ENCODE data around the gene RSF1. TPM values are rescaled to one million over a fixed set of nuclear protein-coding genes. Genes with fewer than 3 reads are reported as not detected.
A peak's percentile ranks its signal among the peaks of the same experiment; 100 is the strongest.

The RSF1 gene
- total and polyA plus RNA-seq, 8 donors = 5.6 to 34.3 (median 22.9) TPM

DNA sequence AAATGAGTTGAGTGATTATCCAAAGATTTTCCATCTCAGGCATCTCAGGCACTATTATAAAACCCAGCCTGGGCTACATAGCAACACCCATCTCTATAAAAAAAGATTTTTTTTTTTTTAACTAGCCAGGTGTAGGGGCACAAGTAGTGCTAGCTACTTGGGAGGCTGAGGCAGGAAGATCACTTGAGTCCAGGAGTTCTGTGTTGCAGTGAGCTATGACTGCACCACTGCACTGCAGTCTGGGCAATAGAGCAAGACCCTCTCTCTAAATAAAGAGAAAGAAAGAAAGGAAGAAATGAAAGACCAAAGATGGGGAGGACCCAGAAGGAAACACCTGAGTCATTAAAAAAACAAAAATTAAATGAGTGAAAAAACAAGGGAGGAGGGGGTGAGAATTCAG is 14.1 kb downstream of the RSF1 start:
- no peak for FAIRE-seq

DNA sequence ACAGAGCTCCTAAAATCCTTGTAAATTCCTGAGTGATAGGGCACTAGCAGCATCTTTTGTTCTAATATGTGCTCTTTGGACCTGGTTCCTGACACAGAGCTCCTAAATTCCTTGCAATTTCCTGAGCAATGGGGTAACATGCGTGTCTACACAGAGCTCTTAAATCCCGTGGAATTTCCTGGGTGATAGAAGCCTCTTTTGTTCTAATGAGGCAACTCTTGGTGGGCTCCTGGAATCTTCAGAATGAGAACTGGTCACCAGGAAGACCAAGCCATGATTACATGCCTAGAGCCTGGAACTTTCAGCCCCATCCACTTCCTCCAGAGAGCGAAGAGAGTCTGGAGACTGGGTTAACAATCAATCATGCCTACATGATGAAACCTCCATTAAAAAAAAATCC is 19.0 kb downstream of the RSF1 start:
- DNase-seq = no peak
- no peaks in the 10 kb centered on the region for H3K36me3 ChIP-seq
- H3K27me3 ChIP-seq = no peaks in the 10 kb centered on the region
- WGBS, 2 donors = 79 to 86% methylated on average over 3 of the region's 3 CpGs
- H3K9me3 ChIP-seq = no peaks in the 10 kb centered on the region
- H3K4me1 ChIP-seq = no peaks in the 10 kb centered on the region
- TF ChIP-seq CTCF (IDR thresholded peaks at IDR 0.05) = no peak
- H3K27ac ChIP-seq = no peak overlapping the region
- no peak for FAIRE-seq
- intact Hi-C loops (cut with DNase I) = no loop called here
- no peak overlapping the region for H3K4me3 ChIP-seq
- peak in 1 of 4 donors; percentile 9 for ATAC-seq

More for the DNA sequence above, 14.1 kb downstream of the RSF1 start:
- DNase-seq (no peak), ATAC-seq (no peak)
- Histone ChIP-seq H3K4me1 (peaks cover 0 to 7% (median 5%) of the 10 kb centered on the region in 3 donors), H3K9me3 (no peaks in the 10 kb centered on the region), H3K27ac (no peak overlapping the region), H3K27me3 (no peaks in the 10 kb centered on the region), H3K36me3 (no peaks in the 10 kb centered on the region), H3K4me3 (no peak overlapping the region)
- intact Hi-C loops (cut with DNase I) = no loop called here
- TF ChIP-seq CTCF (IDR thresholded peaks at IDR 0.05) = no peak

GRCh38 chr11:77800449-77800848 is 20.1 kb downstream of the RSF1 start:
- ATAC-seq (no peak), DNase-seq (no peak), FAIRE-seq (no peak)
- intact Hi-C loops (cut with DNase I) = no loop called here
- Histone ChIP-seq H3K4me3 (no peak overlapping the region), H3K36me3 (no peaks in the 10 kb centered on the region), H3K27me3 (no peaks in the 10 kb centered on the region), H3K27ac (no peak overlapping the region), H3K4me1 (no peaks in the 10 kb centered on the region), H3K9me3 (no peaks in the 10 kb centered on the region)
- no peak for TF ChIP-seq CTCF (IDR thresholded peaks at IDR 0.05)

DNA sequence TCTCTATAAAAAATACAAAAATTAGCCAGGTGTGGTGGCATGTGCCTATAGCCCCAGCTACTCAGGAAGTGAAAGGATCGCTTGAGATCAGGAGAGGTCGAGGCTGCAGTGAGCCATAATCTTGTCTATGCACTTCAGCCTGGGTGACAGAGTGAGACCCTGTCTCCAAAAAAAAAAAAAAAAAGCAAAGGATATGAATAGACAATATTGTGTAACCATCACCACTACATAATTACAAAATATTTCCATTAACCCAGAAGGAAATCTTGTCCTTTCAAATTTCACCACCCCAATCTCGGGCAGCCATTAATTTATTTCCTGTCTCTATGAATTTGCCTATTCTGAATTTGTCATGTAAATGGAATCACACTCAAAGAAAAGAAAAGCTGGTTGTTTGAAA is 21.2 kb downstream of the RSF1 start:
- Histone ChIP-seq H3K27me3 (no peaks in the 10 kb centered on the region), H3K27ac (peak overlapping the region in 1 of 4 donors; percentile 3), H3K36me3 (no peaks in the 10 kb centered on the region), H3K4me3 (no peak overlapping the region), H3K9me3 (no peaks in the 10 kb centered on the region), H3K4me1 (no peaks in the 10 kb centered on the region)
- TF ChIP-seq CTCF (IDR thresholded peaks at IDR 0.05) = no peak
- FAIRE-seq = no peak
- intact Hi-C loops (cut with DNase I) = no loop called here
- 80 to 84% methylated on average over 3 of the region's 3 CpGs for WGBS, 2 donors
- DNase-seq = no peak
- no peak for ATAC-seq

DNA sequence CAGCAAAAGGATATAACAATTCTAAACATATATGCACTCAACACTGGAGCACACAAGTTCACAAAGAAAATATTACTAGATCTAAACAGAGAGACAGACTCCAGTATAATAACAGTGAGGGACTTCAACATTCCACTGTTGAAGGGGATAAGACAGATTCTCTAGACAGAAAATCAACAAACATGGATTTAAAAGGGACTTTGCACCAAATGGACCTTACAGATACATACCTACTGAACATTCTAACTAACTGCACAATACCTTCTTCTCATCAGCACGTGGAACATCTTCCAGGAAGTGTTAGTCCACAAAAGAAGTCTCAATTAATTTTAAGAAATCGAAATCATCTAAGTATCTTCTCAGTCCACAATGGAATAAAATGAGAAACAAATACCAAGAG is 26.6 kb downstream of the RSF1 start:
- H3K4me3 ChIP-seq = no peak overlapping the region
- ATAC-seq = no peak
- DNase-seq = no peak
- FAIRE-seq = no peak
- H3K27ac ChIP-seq = no peak overlapping the region
- H3K4me1 ChIP-seq = no peaks in the 10 kb centered on the region
- no peaks in the 10 kb centered on the region for H3K27me3 ChIP-seq
- WGBS, 2 donors = 94 to 97% methylated on average over 2 of the region's 2 CpGs
- no peak for TF ChIP-seq CTCF (IDR thresholded peaks at IDR 0.05)
- no peaks in the 10 kb centered on the region for H3K9me3 ChIP-seq
- no peaks in the 10 kb centered on the region for H3K36me3 ChIP-seq
- intact Hi-C loops (cut with DNase I) = no loop called here

All from pancreas (tissue), 10 donors.